A549 (cell line): ENCODE results near the gene TMEM43. TPM values are rescaled to one million over a fixed set of nuclear protein-coding genes. Genes with fewer than 3 reads are reported as not detected.

Source experiments
- ATAC-seq, 2 experiments: fragments of 200-7000 bp in 1 of 2; fragments of >200 bp in 1 of 2; cut with Nextera tagmentation in 1 of 2; cut with Tn5 transposase in 1 of 2; 3 replicates each; pipeline versions ENCODE4 v1.8.0 to v1.9.1; 2018 to 2020; ENCODE audit warnings: mild to moderate bottlenecking in 1 of 2, moderate library complexity in 1 of 2
- CTCF ChIA-PET: fragments of 300-600 bp; sonication (Branson Sonifier 250); formaldehyde crosslinking; extraction: SDS; loops from one replicate; lab custom pipeline; 2021; ENCODE audit warnings: antibody characterized with exemption, inconsistent platforms; lab: Yijun Ruan, JAX
- POLR2A ChIA-PET: fragments of 350-600 bp; formaldehyde crosslinking; extraction: SDS; loops from one replicate; lab custom pipeline; 2021; ENCODE audit warnings: antibody characterized with exemption, inconsistent platforms; lab: Yijun Ruan, JAX
- DNase-seq, 2 experiments: peaks; one replicate each; pipeline versions ENCODE4 v3.0.0 to v3.0.0-alpha.2; 2011 to 2016; ENCODE audit warnings: low read depth in 1 of 2, low spot score in 1 of 2
- FAIRE-seq: peaks from 2 replicates; lab custom pipeline; 2011; peaks lifted over from hg19 to GRCh38; lab: Jason Lieb, UNC
- H3K27ac ChIP-seq, 2 experiments: fragments of >200 bp; sonication (Bioruptor Twin); formaldehyde crosslinking; 3 replicates each; pipeline ENCODE4 v1.5.1; 2016 to 2017
- H3K4me1 ChIP-seq: fragments of >200 bp; sonication (Bioruptor Twin); formaldehyde crosslinking; 3 replicates; pipeline ENCODE4 v1.6.1; 2016
- H3K4me2 ChIP-seq: fragments of >200 bp; sonication (Bioruptor Twin); formaldehyde crosslinking; 3 replicates; pipeline ENCODE4 v1.6.1; 2016
- H3K4me3 ChIP-seq: fragments of >200 bp; sonication (Bioruptor Twin); formaldehyde crosslinking; 3 replicates; pipeline ENCODE4 v1.5.1; 2016
- H3K9me3 ChIP-seq: fragments of >200 bp; sonication (Bioruptor Twin); formaldehyde crosslinking; 3 replicates; pipeline ENCODE4 v1.6.1; 2016
- CBX2 ChIP-seq: fragments of 200-600 bp; sonication (generic); IDR thresholded peaks from 2 replicates; pipeline ENCODE4 v1.6.1; 2016; ENCODE audit warnings: low read depth, mild to moderate bottlenecking, borderline replicate concordance
- CHD2 ChIP-seq: fragments of 150-350 bp; IDR thresholded peaks from 2 replicates; pipeline ENCODE4 v1.6.1; 2014; ENCODE audit warnings: low read length; ENCODE audit not compliant: partially characterized antibody
- CHD4 ChIP-seq: fragments of 200-600 bp; sonication (generic); IDR thresholded peaks from 2 replicates; pipeline ENCODE4 v1.6.1; 2016; ENCODE audit warnings: antibody characterized with exemption, mild to moderate bottlenecking, borderline replicate concordance
- CTCF ChIP-seq: fragments of >200 bp; sonication (Bioruptor Twin); formaldehyde crosslinking; IDR thresholded peaks from 3 replicates; pipeline ENCODE4 v1.5.1; 2016
- ESRRA ChIP-seq: fragments of 150-350 bp; IDR thresholded peaks from 2 replicates; pipeline ENCODE4 v1.6.1; 2014; ENCODE audit warnings: mild to moderate bottlenecking, low read length, borderline replicate concordance
- HES2 ChIP-seq: fragments of >200 bp; sonication (Bioruptor Twin); formaldehyde crosslinking; IDR thresholded peaks from 2 replicates; pipeline ENCODE4 v1.6.1; 2016
- HMGXB4 ChIP-seq: fragments of 250-450 bp; sonication (Bioruptor Pico); IDR thresholded peaks from 2 replicates; pipeline ENCODE4 v1.5.0; 2021; ENCODE audit warnings: mild to moderate bottlenecking, moderate library complexity, borderline replicate concordance
- KDM1A ChIP-seq: fragments of 200-600 bp; sonication (generic); IDR thresholded peaks from 2 replicates; pipeline ENCODE4 v1.6.1; 2016; ENCODE audit warnings: low read depth, mild to moderate bottlenecking
- KDM5A ChIP-seq: fragments of 200-600 bp; sonication (generic); IDR thresholded peaks from 2 replicates; pipeline ENCODE4 v1.6.1; 2016; ENCODE audit warnings: antibody characterized with exemption, mild to moderate bottlenecking
- MAFK ChIP-seq: fragments of 450-650 bp; IDR thresholded peaks from 2 replicates; pipeline ENCODE4 v1.6.1; 2014; ENCODE audit not compliant: partially characterized antibody
- MAZ ChIP-seq: fragments of 150-350 bp; IDR thresholded peaks from 2 replicates; pipeline ENCODE4 v1.6.1; 2014; ENCODE audit warnings: antibody characterized with exemption, low read depth, low read length, borderline replicate concordance
- MYC ChIP-seq: IDR thresholded peaks from 2 replicates; pipeline ENCODE4 v1.6.1; 2012; ENCODE audit warnings: mild to moderate bottlenecking, inconsistent platforms, low read length, improper control_type of control experiment, borderline replicate concordance
- POLR2A ChIP-seq: IDR thresholded peaks from 2 replicates; pipeline ENCODE4 v1.6.1; 2012; ENCODE audit warnings: mild to moderate bottlenecking, low read length
- POLR2AphosphoS2 ChIP-seq: conservative IDR thresholded peaks from 2 replicates; pipeline ENCODE4 v1.6.1; 2012; ENCODE audit warnings: low read length, improper control_type of control experiment, inconsistent platforms
- RCOR1 ChIP-seq: fragments of 150-350 bp; IDR thresholded peaks from 2 replicates; pipeline ENCODE4 v1.6.1; 2014; ENCODE audit warnings: antibody characterized with exemption, low read length, low read depth
- RNF2 ChIP-seq: fragments of 200-600 bp; sonication (generic); IDR thresholded peaks from 2 replicates; pipeline ENCODE4 v1.6.1; 2016; ENCODE audit warnings: low read depth, mild to moderate bottlenecking, antibody characterized with exemption, moderate library complexity, borderline replicate concordance
- SMC3 ChIP-seq: fragments of >200 bp; sonication (Bioruptor Twin); formaldehyde crosslinking; IDR thresholded peaks from 3 replicates; pipeline ENCODE4 v1.6.1; 2018; ENCODE audit warnings: inconsistent platforms
- SREBF2 ChIP-seq: fragments of 450-650 bp; IDR thresholded peaks from 2 replicates; pipeline ENCODE4 v1.6.1; 2014; ENCODE audit warnings: mild to moderate bottlenecking, moderate library complexity
- TFCP2L1 ChIP-seq: fragments of 250-450 bp; sonication (Bioruptor Pico); IDR thresholded peaks from 2 replicates; pipeline ENCODE4 v1.5.0; 2021; ENCODE audit warnings: mild to moderate bottlenecking
- TP53 ChIP-seq: fragments of 250-450 bp; sonication (Bioruptor Pico); IDR thresholded peaks from 2 replicates; pipeline ENCODE4 v1.5.0; 2021; ENCODE audit warnings: mild to moderate bottlenecking, moderate library complexity
- USF2 ChIP-seq: fragments of 450-650 bp; IDR thresholded peaks from 2 replicates; pipeline ENCODE4 v1.6.1; 2014; ENCODE audit warnings: antibody characterized with exemption
- ZC3H11A ChIP-seq: fragments of 450-650 bp; IDR thresholded peaks from 2 replicates; pipeline ENCODE4 v1.6.1; 2014; ENCODE audit warnings: antibody characterized with exemption, mild to moderate bottlenecking
- ZSCAN20 ChIP-seq: fragments of 250-450 bp; sonication (Bioruptor Pico); IDR thresholded peaks from 2 replicates; pipeline ENCODE4 v1.8.0; 2022; ENCODE audit warnings: mild to moderate bottlenecking, moderate library complexity
- WGBS: methylation state at CpG from one replicate; pipeline ENCODE4 v1.1.6; 2017; ENCODE audit errors: missing lambda C conversion rate; 5-methylcytosine and 5-hydroxymethylcytosine counted together
- polyA plus RNA-seq, 4 experiments: library from polyadenylated mRNA; depleted of rRNA in 3 of 4; stranded (reverse); fragments of >200 nt; fragmentation: RNase III in 1 of 4; extraction: RNeasy Plus Mini Kit Qiagen cat#74134 plus additional on column Dnase treatment in 1 of 4; gene quantifications; 2 replicates in 3 of 4; 3 replicates in 1 of 4; pipeline ENCODE4 v1.2.3, GENCODE V29; 2011 to 2017
- TF ChIP-seq, protein P1 (sequence below): fragments of 250-450 bp; sonication (Bioruptor Pico); IDR thresholded peaks from 2 replicates; pipeline ENCODE4 v1.5.0; 2020; ENCODE audit warnings: low read depth, mild to moderate bottlenecking, moderate library complexity

The TMEM43 gene
- polyA plus RNA-seq, 2 of the 4 experiments (the other 2 are of a cell fraction): 41.1 to 79.0 TPM

GRCh38 chr3:14146381-14147065 is 21.7 kb downstream of the TMEM43 start:
- DNase-seq (no peak), FAIRE-seq (no peak), ATAC-seq (no peak)
- peaks cover 31% of the 10 kb centered on the region for H3K4me1 ChIP-seq
- ChIA-PET POLR2A (interaction anchor here (3.0 to 4.6 kb wide), 2 partner anchors 21 to 32 kb away, joined by 31 to 35 read pairs; partner anchors contain the start of genes CHCHD4, LSM3, TMEM43 and XPC), CTCF (interaction anchor here (1.1 to 2.3 kb wide), 6 partner anchors 9 to 322 kb away, joined by 3 to 14 read pairs (median 4); partner anchors contain the start of genes CHCHD4 and TMEM43)
- peak overlapping the region in 1 of 2 experiments; percentile 88; a peak in 1 of 6 replicates for H3K27ac ChIP-seq
- 93% methylated on average over 10 of the region's 10 CpGs for WGBS
- no peak overlapping the region for H3K4me3 ChIP-seq
- no peaks in the 10 kb centered on the region for H3K9me3 ChIP-seq
- TF ChIP-seq SREBF2 (no peak), RCOR1 (no peak), KDM5A (no peak), MAZ (no peak), RNF2 (no peak), MAFK (no peak), HES2 (no peak), CHD2 (no peak), TP53 (CRISPR knock-in tag) (no peak), CTCF (no peak), ZSCAN20 (CRISPR knock-in tag) (no peak), ESRRA (no peak), SMC3 (no peak), HMGXB4 (no peak), USF2 (no peak), CBX2 (no peak), POLR2A (no peak)
- TF ChIP-seq, protein P1, sequence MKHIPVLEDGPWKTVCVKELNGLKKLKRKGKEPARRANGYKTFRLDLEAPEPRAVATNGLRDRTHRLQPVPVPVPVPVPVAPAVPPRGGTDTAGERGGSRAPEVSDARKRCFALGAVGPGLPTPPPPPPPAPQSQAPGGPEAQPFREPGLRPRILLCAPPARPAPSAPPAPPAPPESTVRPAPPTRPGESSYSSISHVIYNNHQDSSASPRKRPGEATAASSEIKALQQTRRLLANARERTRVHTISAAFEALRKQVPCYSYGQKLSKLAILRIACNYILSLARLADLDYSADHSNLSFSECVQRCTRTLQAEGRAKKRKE (CRISPR knock-in tag): no peak
- H3K4me2 ChIP-seq: no peak overlapping the region

DNA sequence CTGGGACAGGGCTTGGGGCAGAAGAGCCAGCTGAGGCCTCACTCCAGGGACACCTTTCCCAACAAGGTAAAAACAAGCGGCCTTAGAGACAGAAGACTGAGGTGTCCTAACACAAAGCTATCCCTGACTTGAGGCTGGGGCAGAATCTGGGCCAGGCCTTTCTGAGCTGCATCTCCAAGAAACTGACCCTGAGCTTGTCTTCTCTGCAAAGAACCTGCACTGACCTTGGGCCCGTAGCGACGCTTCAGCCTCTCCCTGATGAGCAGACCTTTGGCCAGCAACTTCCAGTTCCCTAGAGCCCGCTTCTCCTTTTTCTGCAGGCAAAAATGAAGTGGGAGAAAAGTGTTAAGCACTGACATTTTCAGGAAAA is 22.2 kb downstream of the TMEM43 start:
- Histone ChIP-seq H3K4me2 (no peak overlapping the region), H3K27ac (no peak overlapping the region), H3K9me3 (no peaks in the 10 kb centered on the region), H3K4me1 (peaks cover 31% of the 10 kb centered on the region), H3K4me3 (no peak overlapping the region)
- WGBS: 97% methylated on average over 5 of the region's 5 CpGs
- ATAC-seq (no peak), FAIRE-seq (no peak), DNase-seq (no peak)
- CTCF ChIA-PET: interaction anchor here (1.2 to 2.3 kb wide), 3 partner anchors 15 to 322 kb away, joined by 3 to 9 read pairs (median 6); partner anchors contain the start of genes CHCHD4 and TMEM43
- TF ChIP-seq MYC: no peak
- no peak for TF ChIP-seq POLR2AphosphoS2
- no peak for TF ChIP-seq KDM1A
- no peak for TF ChIP-seq CHD4
- TF ChIP-seq, protein P1 (CRISPR knock-in tag): no peak
- no peak for TF ChIP-seq POLR2A
- TF ChIP-seq ZC3H11A: no peak
- no peak for TF ChIP-seq TFCP2L1 (CRISPR knock-in tag)
- TF ChIP-seq CBX2: no peak
- POLR2A ChIA-PET: interaction anchor here (3.0 kb wide), 1 partner anchor 31 kb away, joined by 31 read pairs; the partner anchor contains the start of genes LSM3 and XPC
